Fibroblast of peridontal ligament (primary cell): ENCODE results near the gene MAPK11.

Experiments used
- DNase-seq: peaks from one replicate; pipeline ENCODE4 v3.0.0-alpha.2; 2010; ENCODE audit errors: extremely low read depth

The MAPK11 gene

DNA sequence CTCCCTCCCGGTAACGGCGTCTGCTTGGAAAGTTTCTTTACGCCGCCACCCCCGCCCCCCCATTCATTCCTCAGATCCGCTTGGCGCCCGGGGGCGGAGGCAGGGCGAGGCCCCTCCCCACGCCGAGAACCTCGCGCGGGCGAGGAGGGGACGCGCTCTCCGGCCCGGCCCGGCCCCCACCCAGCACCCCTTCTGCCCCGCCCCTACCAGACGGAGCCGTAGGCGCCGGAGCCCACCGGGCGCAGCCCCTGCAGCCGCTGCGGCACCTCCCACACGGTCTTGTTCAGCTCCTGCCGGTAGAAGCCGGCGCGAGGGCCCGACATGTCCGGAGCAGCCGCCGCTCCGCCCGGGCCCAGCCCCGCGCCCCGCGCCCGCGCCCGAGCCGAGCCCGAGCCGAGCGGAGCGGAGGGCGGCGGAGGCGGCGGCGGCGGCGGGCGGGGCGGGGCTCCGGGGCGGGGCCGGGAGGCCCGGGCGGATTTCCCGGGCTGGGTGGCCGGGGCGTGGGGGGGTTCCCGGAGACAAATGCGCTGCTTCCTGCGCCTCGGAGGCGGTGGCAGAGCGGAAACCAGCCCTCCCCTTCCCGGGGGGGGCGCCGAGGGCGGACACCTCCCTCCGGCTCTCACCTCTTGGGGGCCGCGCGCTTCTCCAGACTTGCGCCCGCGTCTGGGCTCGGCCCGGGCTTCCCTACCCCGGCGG lies at the start of gene MAPK11:
Gene MAPK11, minus strand, starts transcription at position 411 of the 696 bp plus-strand sequence. Its CDS starts 88 bp downstream, at position 323.
- DNase-seq, result peak; percentile 23

GRCh38 chr22:50319503-50319951 lies 49.3 kb upstream of the MAPK11 start:
- DNase-seq, result no peak

DNA sequence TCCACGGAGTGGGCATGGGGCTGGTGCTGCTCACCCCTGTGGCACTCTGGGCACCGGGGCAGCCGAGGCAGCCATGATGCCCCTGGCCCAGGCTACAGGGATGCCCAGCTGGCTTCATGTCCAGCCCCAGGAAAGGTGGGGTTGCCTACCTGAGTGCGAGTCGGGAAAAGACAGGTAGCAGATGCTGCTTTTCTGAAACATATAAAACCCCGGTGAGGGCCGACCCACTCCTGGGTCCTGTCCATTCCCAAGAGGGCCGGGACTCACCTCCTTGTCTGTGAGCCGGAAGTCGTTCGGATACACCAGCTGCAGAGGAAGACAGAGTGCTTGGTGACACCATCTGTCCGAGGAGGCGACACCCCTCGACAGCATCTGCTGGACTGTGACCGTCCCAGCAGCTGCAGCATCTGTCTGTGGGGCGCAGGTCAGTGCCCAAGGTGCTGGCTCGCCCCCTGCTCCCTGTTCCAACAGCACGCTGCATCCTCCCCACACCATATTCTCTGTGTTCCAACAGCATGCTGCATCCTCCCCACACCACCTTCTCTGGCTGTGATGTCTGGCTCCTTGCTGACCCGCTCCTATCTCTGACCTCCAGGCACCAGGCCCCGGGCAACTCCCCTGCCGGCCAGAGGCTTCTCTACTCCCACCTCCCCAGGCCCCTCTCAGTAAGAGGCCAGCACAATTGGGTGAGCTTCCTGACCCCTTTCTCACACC lies 48.7 kb upstream of the MAPK11 start:
- DNase-seq, result no peak

- DNase-seq, result no peak
Observed at GRCh38 chr22:50318356-50318697, 48.1 kb upstream of the MAPK11 start.

DNA sequence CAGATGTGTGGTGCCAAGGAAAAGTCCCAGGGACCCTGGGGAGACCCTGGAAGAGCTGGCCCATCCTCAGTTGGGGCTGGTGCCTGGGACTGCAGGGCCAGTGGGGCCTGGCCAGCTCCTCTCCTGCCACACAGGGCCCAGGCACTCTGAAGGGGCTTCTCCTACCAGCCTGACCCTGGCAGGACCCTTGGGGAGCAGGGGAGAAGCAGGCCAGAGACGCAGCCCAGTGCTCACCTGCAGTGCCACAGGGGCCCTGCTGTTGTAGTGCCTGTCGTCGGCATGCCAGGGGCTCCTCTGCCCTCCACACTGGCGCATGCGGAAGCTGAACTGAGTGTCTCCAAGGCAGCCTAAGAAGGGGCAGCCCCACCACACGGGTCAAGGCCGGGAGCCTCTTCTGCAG lies 47.5 kb upstream of the MAPK11 start:
- no peak for DNase-seq

GRCh38 chr22:50317178-50317577 lies 47.0 kb upstream of the MAPK11 start:
- DNase-seq, result no peak

GRCh38 chr22:50316114-50317065 lies 46.2 kb upstream of the MAPK11 start:
- no peak for DNase-seq

GRCh38 chr22:50315289-50316113 lies 45.3 kb upstream of the MAPK11 start:
- DNase-seq, result no peak

GRCh38 chr22:50314455-50315288 lies 44.5 kb upstream of the MAPK11 start:
- no peak for DNase-seq

DNA sequence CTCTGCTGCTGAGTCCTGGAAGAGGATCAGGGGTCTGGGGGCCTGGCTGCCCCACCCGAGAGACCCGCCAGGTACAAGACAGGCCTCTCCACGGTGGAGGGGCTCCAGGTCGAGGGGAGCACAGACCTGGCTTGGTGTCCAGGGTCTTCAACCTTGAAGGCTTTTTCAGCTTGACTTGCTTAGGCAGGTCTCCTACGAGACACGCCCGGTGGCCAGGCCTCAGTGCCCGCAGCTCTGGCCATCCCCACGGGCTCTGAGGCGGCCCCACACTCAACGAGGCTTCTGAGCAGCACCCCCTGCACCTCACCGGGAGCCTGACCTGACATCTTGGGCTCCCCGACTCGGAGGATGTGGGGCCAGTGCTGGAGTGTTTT lies 43.9 kb upstream of the MAPK11 start:
- no peak for DNase-seq

GRCh38 chr22:50313600-50313999 lies 43.4 kb upstream of the MAPK11 start:
- DNase-seq, result no peak

- DNase-seq, result no peak
Observed at GRCh38 chr22:50313021-50313420, 42.8 kb upstream of the MAPK11 start.

- DNase-seq, result no peak
Observed at GRCh38 chr22:50312371-50312770, 42.2 kb upstream of the MAPK11 start.

DNA sequence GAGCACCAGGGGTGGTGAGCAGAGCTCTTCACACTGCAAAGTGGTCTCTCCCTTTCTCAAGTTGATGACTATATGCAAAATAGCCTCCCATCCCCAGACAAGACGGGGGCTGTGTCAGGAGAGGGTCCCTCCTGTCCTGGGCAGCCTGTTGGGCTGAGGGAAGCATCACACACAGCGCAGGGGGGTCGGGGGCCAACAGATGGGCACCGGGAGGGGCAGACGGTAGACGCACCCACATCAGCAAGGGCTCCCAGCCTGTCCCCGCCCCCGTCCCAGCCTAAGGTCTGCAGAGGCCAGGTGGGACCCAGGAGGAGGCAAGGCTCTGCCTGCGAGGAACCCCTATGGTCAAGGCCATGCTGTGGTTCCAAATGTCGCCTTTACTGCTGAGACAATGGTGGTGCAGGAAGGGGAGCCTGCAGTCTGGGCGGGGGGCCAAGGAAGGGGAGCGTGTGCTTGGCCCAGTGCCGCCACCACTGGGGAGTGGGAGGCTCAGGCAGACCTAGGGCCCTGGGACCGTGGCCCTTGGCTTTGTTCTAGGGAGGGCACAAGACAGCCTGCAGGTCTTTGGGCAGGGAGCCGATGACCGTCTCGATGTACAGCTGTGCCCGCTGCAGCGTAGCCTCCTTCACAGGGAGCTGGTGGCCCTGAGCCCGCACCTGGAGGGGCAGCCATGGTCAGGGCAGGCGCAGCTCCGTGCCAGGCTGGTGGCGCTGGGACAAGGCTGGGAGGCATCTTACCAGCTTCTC lies 41.6 kb upstream of the MAPK11 start:
- DNase-seq, result no peak

DNA sequence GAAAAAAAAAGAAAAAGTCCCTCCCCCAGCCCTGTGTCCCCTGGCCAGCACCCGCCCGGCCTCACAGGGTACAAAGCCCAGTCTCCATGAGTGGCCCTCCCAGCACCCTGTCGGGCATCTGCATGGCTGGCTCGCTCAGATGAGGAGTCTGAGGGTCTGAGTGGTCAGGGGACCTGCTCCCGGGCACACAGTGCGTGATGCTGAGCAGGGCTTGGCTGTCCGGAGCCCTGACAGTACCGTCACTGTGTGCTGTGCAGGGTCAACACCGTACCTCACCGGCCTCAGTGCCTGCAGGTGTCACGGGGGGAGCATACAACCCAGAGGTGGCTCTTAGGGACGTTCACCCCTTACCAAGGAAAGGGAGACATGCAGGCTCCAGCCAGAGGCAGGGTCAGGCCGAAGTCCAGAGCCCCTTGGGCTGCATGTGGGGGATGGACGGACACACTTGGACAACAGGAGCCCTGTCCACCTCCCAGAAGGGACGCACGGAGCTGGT lies 40.8 kb upstream of the MAPK11 start:
- DNase-seq, result no peak

DNA sequence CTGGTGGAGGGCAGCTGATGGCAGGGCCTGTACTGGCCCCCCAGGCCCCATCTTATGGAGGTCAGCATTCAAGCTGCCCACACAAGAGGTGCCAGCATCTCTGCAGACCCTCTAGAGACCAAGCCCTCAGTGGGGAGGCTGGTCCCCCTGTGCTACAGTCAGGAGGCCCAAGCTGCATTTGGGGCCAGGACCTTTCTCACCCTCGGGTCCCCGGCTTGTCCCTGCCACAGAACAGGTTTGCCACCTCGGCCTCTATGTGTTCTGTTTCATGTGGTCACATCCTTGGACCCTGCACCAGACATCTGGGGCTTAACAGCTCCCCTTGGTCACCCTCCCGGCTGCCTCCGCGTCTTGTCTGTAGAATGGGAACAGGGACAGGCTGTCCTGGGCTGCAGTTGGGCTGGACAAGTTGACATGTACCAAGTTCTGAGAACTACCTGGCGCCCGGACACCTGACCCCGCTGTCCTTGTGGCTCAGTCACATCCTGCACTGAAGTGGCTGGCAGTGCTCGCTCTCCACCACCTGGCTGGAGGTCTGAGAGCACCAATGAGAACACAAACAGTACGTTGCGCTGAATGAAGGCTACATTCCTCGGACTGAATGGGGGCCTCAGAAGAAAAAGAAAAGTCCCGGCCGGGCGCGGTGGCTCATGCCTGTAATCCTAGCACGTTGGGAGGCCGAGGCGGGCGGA lies 40.0 kb upstream of the MAPK11 start:
- DNase-seq, result no peak

DNA sequence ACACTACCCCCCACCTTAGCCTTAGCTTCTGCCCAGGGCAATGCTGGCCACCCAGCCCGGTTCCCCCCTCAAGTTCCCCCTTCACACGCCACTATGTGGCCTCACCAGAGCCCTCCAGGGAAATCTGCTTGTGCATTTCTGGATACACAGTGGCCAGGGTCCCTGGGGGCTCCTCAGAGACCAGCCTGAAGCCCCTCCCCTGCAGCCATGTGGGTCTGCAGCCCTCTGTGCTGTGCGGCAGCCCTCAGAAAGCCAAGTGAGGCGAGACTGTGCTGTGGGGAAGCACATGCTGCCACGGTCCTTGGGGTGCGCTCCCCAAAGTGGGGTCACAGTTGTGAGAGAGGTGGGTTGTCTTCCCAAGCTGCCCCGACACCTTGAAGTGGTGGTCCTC lies 39.4 kb upstream of the MAPK11 start:
- no peak for DNase-seq

GRCh38 chr22:50308986-50309600 lies 38.9 kb upstream of the MAPK11 start:
- DNase-seq, result no peak

GRCh38 chr22:50308597-50308935 lies 38.4 kb upstream of the MAPK11 start:
- no peak for DNase-seq
